HCT116 (cell line): Measurements from ENCODE around the gene SLC10A3. TPM values are rescaled to one million over a fixed set of nuclear protein-coding genes. Genes with fewer than 3 reads are reported as not detected.

Experiments used
- ATAC-seq: fragments of 200-7000 bp; cut with Tn5 transposase; 2 replicates; pipeline ENCODE4 v1.9.1; 2020; ENCODE audit warnings: mild to moderate bottlenecking, moderate library complexity
- BruUV-seq: library from RNA; stranded (reverse); fragments of 400-500 nt; replicated peaks from 2 replicates; lab custom pipeline; 2021; lab: Mats Ljungman, UMichigan
- CTCF ChIA-PET: fragments of 300-600 bp; sonication (Branson Sonifier 250); formaldehyde crosslinking; loops from one replicate; lab custom pipeline; 2021; ENCODE audit warnings: antibody characterized with exemption; lab: Charles Lee
- POLR2A ChIA-PET: fragments of 300-600, 350-600 bp; sonication (Branson Sonifier 250); formaldehyde crosslinking; loops from one replicate; lab custom pipeline; 2021; ENCODE audit warnings: antibody characterized with exemption; lab: Charles Lee
- RAD21 ChIA-PET, 2 experiments: fragments of 300-600 bp; sonication (Branson Sonifier 250); formaldehyde crosslinking; loops; one replicate each; lab custom pipeline; 2023; ENCODE audit warnings: low total read pairs in 2 of 2; ENCODE audit not compliant: uncharacterized antibody in 2 of 2, unreplicated experiment in 2 of 2, low non-redundant PET in 1 of 2; lab: Charles Lee
- DNase-seq: peaks from one replicate; pipeline ENCODE4 v3.0.0-alpha.2; 2010; ENCODE audit warnings: low read depth, low spot score
- H2AFZ ChIP-seq: fragments of 200-600 bp; shearing (Covaris generic), sonication (generic); 2 replicates; pipeline ENCODE4 v1.6.1; 2017; ENCODE audit warnings: low read depth, mixed run types, mixed read lengths, antibody characterized with exemption, low read length; ENCODE audit not compliant: poor library complexity, severe bottlenecking
- H3K27ac ChIP-seq: 2 replicates; pipeline ENCODE4 v1.5.1; 2012; ENCODE audit warnings: low read depth, low read length
- H3K27me3 ChIP-seq: fragments of 200-600 bp; sonication (generic); 2 replicates; pipeline ENCODE4 v1.6.1; 2016; ENCODE audit warnings: mixed run types, low read length, mixed read lengths; ENCODE audit not compliant: insufficient read depth
- H3K36me3 ChIP-seq, 2 experiments: fragments of 200-500 bp in 1 of 2; fragments of 200-600 bp in 1 of 2; sonication (Bioruptor generic) in 1 of 2; sonication (generic) in 1 of 2; 2 replicates each; pipeline versions ENCODE4 v1.5.1 to v1.6.1; 2014 to 2016; ENCODE audit warnings: low read length in 2 of 2, inconsistent platforms in 1 of 2, mixed read lengths in 1 of 2, mixed run types in 1 of 2; ENCODE audit not compliant: insufficient read depth in 2 of 2, control insufficient read depth in 1 of 2
- H3K4me1 ChIP-seq, 2 experiments: fragments of 200-600 bp in 1 of 2; sonication (generic) in 1 of 2; 2 replicates each; pipeline versions ENCODE4 v1.5.1 to v1.6.1; 2012 to 2017; ENCODE audit warnings: low read length in 2 of 2, inconsistent platforms in 1 of 2, mild to moderate bottlenecking in 1 of 2, mixed read lengths in 1 of 2, mixed run types in 1 of 2, moderate library complexity in 1 of 2; ENCODE audit not compliant: insufficient read depth in 2 of 2, control insufficient read depth in 1 of 2
- H3K4me2 ChIP-seq: fragments of 200-600 bp; sonication (generic); 2 replicates; pipeline ENCODE4 v1.6.1; 2017; ENCODE audit warnings: mixed run types, low read length, mixed read lengths
- H3K4me3 ChIP-seq, 2 experiments: fragments of 200-600 bp in 1 of 2; sonication (generic) in 1 of 2; replicated peaks in 1 of 2; 2 replicates each; pipeline ENCODE4 v1.5.1; 2011 to 2016; ENCODE audit warnings: low read length in 2 of 2, control low read depth in 1 of 2, low read depth in 1 of 2, mild to moderate bottlenecking in 1 of 2, mixed read lengths in 1 of 2, mixed run types in 1 of 2
- H3K79me2 ChIP-seq: fragments of 200-600 bp; sonication (generic); 2 replicates; pipeline ENCODE4 v1.6.1; 2017; ENCODE audit warnings: mild to moderate bottlenecking, mixed run types, low read length, moderate library complexity, mixed read lengths; ENCODE audit not compliant: insufficient read depth
- H3K9ac ChIP-seq: fragments of 200-600 bp; sonication (generic); 2 replicates; pipeline ENCODE4 v1.6.1; 2016; ENCODE audit warnings: low read length, mixed read lengths
- H3K9me2 ChIP-seq: fragments of 200-600 bp; sonication (generic), shearing (Covaris generic); 2 replicates; pipeline ENCODE4 v1.6.1; 2017; ENCODE audit warnings: mixed run types, mild to moderate bottlenecking, moderate library complexity; ENCODE audit not compliant: insufficient read depth
- H3K9me3 ChIP-seq, 2 experiments: fragments of 200-500 bp in 1 of 2; fragments of 200-600 bp in 1 of 2; sonication (Bioruptor generic) in 1 of 2; sonication (generic) in 1 of 2; 2 replicates each; pipeline ENCODE4 v1.6.1; 2014 to 2017; ENCODE audit warnings: low read length in 2 of 2, mixed read lengths in 2 of 2, inconsistent platforms in 1 of 2, low read depth in 1 of 2, mild to moderate bottlenecking in 1 of 2, mixed run types in 1 of 2, moderate library complexity in 1 of 2; ENCODE audit not compliant: control insufficient read depth in 1 of 2, insufficient read depth in 1 of 2
- H4K20me1 ChIP-seq: fragments of 200-600 bp; sonication (generic), shearing (Covaris generic); 2 replicates; pipeline ENCODE4 v1.6.1; 2017; ENCODE audit warnings: mixed run types, mild to moderate bottlenecking, moderate library complexity; ENCODE audit not compliant: insufficient read depth
- CEBPB ChIP-seq: IDR thresholded peaks from 2 replicates; pipeline ENCODE4 v1.6.1; 2012; ENCODE audit warnings: low read depth
- EGR1 ChIP-seq: IDR thresholded peaks from 2 replicates; pipeline ENCODE4 v1.6.1; 2012; ENCODE audit warnings: low read depth
- ELF1 ChIP-seq: IDR thresholded peaks from 2 replicates; pipeline ENCODE4 v1.6.1; 2012; ENCODE audit warnings: low read depth, borderline replicate concordance
- EZH2 ChIP-seq: fragments of 200-600 bp; sonication (generic); IDR thresholded peaks from 2 replicates; pipeline ENCODE4 v1.6.1; 2017; ENCODE audit warnings: antibody characterized with exemption, mixed run types
- FOSL1 ChIP-seq: IDR thresholded peaks from 2 replicates; pipeline ENCODE4 v1.6.1; 2012; ENCODE audit warnings: low read depth
- JUND ChIP-seq: IDR thresholded peaks from 2 replicates; pipeline ENCODE4 v1.6.1; 2012
- MAX ChIP-seq: IDR thresholded peaks from 2 replicates; pipeline ENCODE4 v1.6.1; 2012
- POLR2A ChIP-seq: IDR thresholded peaks from 2 replicates; pipeline ENCODE4 v1.7.0; 2011; ENCODE audit warnings: borderline replicate concordance; ENCODE audit not compliant: insufficient read depth, insufficient read length; ENCODE audit errors: extremely low read depth
- POLR2AphosphoS5 ChIP-seq: IDR thresholded peaks from 2 replicates; pipeline ENCODE4 v1.6.1; 2011; ENCODE audit warnings: mild to moderate bottlenecking, low read depth, low read length, moderate library complexity
- RAD21 ChIP-seq: IDR thresholded peaks from 2 replicates; pipeline ENCODE4 v1.6.1; 2012; ENCODE audit warnings: low read depth, mild to moderate bottlenecking
- SP1 ChIP-seq: IDR thresholded peaks from 2 replicates; pipeline ENCODE4 v1.6.1; 2012; ENCODE audit warnings: low read depth
- TCF7L2 ChIP-seq: IDR thresholded peaks from 2 replicates; pipeline ENCODE4 v1.7.0; 2011; ENCODE audit warnings: borderline replicate concordance, inconsistent platforms; ENCODE audit not compliant: insufficient read depth, insufficient read length; ENCODE audit errors: extremely low read depth
- YY1 ChIP-seq: IDR thresholded peaks from 2 replicates; pipeline ENCODE4 v1.6.1; 2011; ENCODE audit warnings: low read length, low read depth, moderate library complexity, mild to moderate bottlenecking; ENCODE audit not compliant: insufficient replicate concordance; ENCODE audit errors: extremely low read depth
- ZFX ChIP-seq: fragments of 450-650 bp; IDR thresholded peaks from 2 replicates; pipeline ENCODE4 v1.6.1; 2017
- ZNF274 ChIP-seq: fragments of 200-500 bp; sonication (Bioruptor generic); IDR thresholded peaks from 2 replicates; pipeline ENCODE4 v1.6.1; 2014; ENCODE audit warnings: mild to moderate bottlenecking, low read depth, low read length, inconsistent platforms
- intact Hi-C: fragments of 100-400 bp; cut with micrococcal nuclease; formaldehyde crosslinking; loops from 2 replicates; pipeline ENCODE4 v1.10.0; 2022
- total RNA-seq: library from RNA; stranded (reverse); gene quantifications from one replicate; pipeline ENCODE4 v1.2.1, GENCODE V29; 2021; ENCODE audit not compliant: unreplicated experiment
- TF ChIP-seq, protein P1 (sequence below): IDR thresholded peaks from 2 replicates; pipeline ENCODE4 v1.6.1; 2012
- TF ChIP-seq, protein P2 (sequence below): IDR thresholded peaks from 2 replicates; pipeline ENCODE4 v1.6.1; 2012; ENCODE audit warnings: low read depth

Gene SLC10A3
- total RNA-seq, 1 experiment from 2014 or later: 16.2 TPM

- no peak for TF ChIP-seq EZH2
- TF ChIP-seq ZNF274: no peak
- TF ChIP-seq FOSL1: no peak
- no peak for TF ChIP-seq POLR2A
- TF ChIP-seq, protein P1, sequence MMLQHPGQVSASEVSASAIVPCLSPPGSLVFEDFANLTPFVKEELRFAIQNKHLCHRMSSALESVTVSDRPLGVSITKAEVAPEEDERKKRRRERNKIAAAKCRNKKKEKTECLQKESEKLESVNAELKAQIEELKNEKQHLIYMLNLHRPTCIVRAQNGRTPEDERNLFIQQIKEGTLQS: no peak
- no peak for TF ChIP-seq JUND
- no peak for ATAC-seq
- peaks cover 6 to 11% of the 10 kb centered on the region in 2 experiments; a peak in 3 of 4 replicates for H3K4me1 ChIP-seq
- H2AFZ ChIP-seq: no peak overlapping the region
- intact Hi-C loops: no loop called here
- H3K4me3 ChIP-seq: no peak overlapping the region
- CTCF ChIA-PET: no interaction called here
- H3K36me3 ChIP-seq: no peaks in the 10 kb centered on the region
- no peaks in the 10 kb centered on the region for H3K9me2 ChIP-seq
- no peaks in the 10 kb centered on the region for H4K20me1 ChIP-seq
- H3K27me3 ChIP-seq: no peaks in the 10 kb centered on the region
- H3K27ac ChIP-seq: no peak overlapping the region
- peaks cover 7% of the 10 kb centered on the region; the same call in 1 of the 2 replicates for H3K79me2 ChIP-seq
- POLR2A ChIA-PET: no interaction called here
- H3K9me3 ChIP-seq: no peaks in the 10 kb centered on the region
- BruUV-seq: no TSS peak
- RAD21 ChIA-PET: no interaction called here
- H3K9ac ChIP-seq: no peak overlapping the region
- DNase-seq: no peak
- no peak overlapping the region for H3K4me2 ChIP-seq
These were observed 41.9 kb downstream of the SLC10A3 start for GRCh38 chrX:154448484-154448883.

GRCh38 chrX:154446430-154446829 lies 44.0 kb downstream of the SLC10A3 start:
- Histone ChIP-seq H3K4me2 (no peak overlapping the region), H3K9me2 (no peaks in the 10 kb centered on the region), H3K79me2 (peaks cover 7% of the 10 kb centered on the region; the same call in 1 of the 2 replicates), H3K9ac (no peak overlapping the region), H3K4me1 (peaks cover 6 to 16% of the 10 kb centered on the region in 2 experiments; a peak in 3 of 4 replicates), H4K20me1 (no peaks in the 10 kb centered on the region), H3K36me3 (no peaks in the 10 kb centered on the region), H3K27ac (no peak overlapping the region), H2AFZ (no peak overlapping the region), H3K4me3 (no peak overlapping the region), H3K9me3 (no peaks in the 10 kb centered on the region), H3K27me3 (no peaks in the 10 kb centered on the region)
- ATAC-seq (no peak), DNase-seq (no peak)
- TF ChIP-seq, protein P2, sequence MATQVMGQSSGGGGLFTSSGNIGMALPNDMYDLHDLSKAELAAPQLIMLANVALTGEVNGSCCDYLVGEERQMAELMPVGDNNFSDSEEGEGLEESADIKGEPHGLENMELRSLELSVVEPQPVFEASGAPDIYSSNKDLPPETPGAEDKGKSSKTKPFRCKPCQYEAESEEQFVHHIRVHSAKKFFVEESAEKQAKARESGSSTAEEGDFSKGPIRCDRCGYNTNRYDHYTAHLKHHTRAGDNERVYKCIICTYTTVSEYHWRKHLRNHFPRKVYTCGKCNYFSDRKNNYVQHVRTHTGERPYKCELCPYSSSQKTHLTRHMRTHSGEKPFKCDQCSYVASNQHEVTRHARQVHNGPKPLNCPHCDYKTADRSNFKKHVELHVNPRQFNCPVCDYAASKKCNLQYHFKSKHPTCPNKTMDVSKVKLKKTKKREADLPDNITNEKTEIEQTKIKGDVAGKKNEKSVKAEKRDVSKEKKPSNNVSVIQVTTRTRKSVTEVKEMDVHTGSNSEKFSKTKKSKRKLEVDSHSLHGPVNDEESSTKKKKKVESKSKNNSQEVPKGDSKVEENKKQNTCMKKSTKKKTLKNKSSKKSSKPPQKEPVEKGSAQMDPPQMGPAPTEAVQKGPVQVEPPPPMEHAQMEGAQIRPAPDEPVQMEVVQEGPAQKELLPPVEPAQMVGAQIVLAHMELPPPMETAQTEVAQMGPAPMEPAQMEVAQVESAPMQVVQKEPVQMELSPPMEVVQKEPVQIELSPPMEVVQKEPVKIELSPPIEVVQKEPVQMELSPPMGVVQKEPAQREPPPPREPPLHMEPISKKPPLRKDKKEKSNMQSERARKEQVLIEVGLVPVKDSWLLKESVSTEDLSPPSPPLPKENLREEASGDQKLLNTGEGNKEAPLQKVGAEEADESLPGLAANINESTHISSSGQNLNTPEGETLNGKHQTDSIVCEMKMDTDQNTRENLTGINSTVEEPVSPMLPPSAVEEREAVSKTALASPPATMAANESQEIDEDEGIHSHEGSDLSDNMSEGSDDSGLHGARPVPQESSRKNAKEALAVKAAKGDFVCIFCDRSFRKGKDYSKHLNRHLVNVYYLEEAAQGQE: no peak
- TF ChIP-seq POLR2AphosphoS5: no peak
- TF ChIP-seq EZH2: no peak
- TF ChIP-seq EGR1: no peak
- TF ChIP-seq ELF1: no peak
- no peak for TF ChIP-seq TCF7L2
- TF ChIP-seq, protein P1: no peak
- TF ChIP-seq SP1: no peak
- TF ChIP-seq MAX: no peak
- no peak for TF ChIP-seq CEBPB
- no peak for TF ChIP-seq POLR2A
- TF ChIP-seq RAD21: no peak
- no peak for TF ChIP-seq ZFX
- TF ChIP-seq JUND: no peak
- TF ChIP-seq YY1: no peak
- ChIA-PET RAD21 (no interaction called here), CTCF (no interaction called here), POLR2A (no interaction called here)
- intact Hi-C loops: no loop called here
- BruUV-seq: no TSS peak
